ENCODE data around the gene OR7D2. TPM values are rescaled to one million over a fixed set of nuclear protein-coding genes. Genes with fewer than 3 reads are reported as not detected.
A peak's percentile ranks its signal among the peaks of the same experiment; 100 is the strongest.

Gene OR7D2
- total RNA-seq, 2 experiments from 2014 or later: not detected

DNA sequence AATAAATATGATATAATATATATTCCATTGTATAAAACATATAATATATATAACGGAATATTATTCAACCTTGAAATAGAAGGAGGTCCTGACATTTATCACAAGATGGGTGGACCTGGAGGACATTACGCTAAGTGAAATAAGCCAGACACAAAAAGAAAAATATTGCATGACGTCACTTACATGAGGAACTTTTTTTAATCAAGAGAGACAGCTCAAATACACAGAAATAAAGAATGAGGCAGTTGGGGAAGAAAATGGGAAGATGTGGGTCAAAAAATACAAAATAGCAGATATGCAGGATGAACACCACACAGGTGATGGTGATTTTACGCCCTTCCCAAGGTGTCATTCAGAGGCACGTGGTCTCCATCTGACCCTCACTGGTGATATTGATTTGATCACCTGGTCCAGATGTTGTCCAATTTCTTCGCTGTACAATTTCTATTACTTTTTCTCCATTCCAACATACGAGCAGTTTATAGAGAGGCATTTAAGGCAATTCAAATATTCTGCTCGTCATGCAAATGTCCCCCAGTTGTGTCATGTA is 39.1 kb upstream of the OR7D2 start:
- ChIA-PET CTCF (no interaction called here), POLR2A (interaction anchor here (1.0 kb wide), 1 partner anchor 295 kb away, joined by 3 read pairs; the partner anchor contains the start of gene ZNF266)
- Mint-ChIP-seq H3K4me1 (ENCODE audit: low read depth) (peaks cover 44% of the 10 kb centered on the region), H3K9me3 (peaks cover under 1% of the 10 kb centered on the region), H3K36me3 (ENCODE audit: low read depth) (peaks cover 43% of the 10 kb centered on the region), H3K4me3 (peak overlapping the region; percentile 96), H3K27ac (peak overlapping the region; percentile 94), H3K27me3 (peaks cover 5% of the 10 kb centered on the region)
- Histone ChIP-seq H3K27ac (ENCODE audit: low read depth in 1 of 2, low read length in 2 of 2) (peak overlapping the region; percentile 86 to 87), H3K4me3 (ENCODE audit: low read length) (peak overlapping the region; percentile 94), H3K4me1 (ENCODE audit: insufficient read depth, low read length) (peaks cover 22% of the 10 kb centered on the region), H3K27me3 (ENCODE audit: control insufficient read depth in 1 of 2, insufficient read depth in 2 of 2, low read length in 2 of 2) (no peaks in the 10 kb centered on the region), H3K9me3 (ENCODE audit: control insufficient read depth in 1 of 2, insufficient read depth in 1 of 2, low read length in 2 of 2) (peaks cover 0 to 3% of the 10 kb centered on the region in 2 experiments), H3K36me3 (ENCODE audit: insufficient read depth, low read length) (no peaks in the 10 kb centered on the region)
- ATAC-seq (ENCODE audit: poor library complexity): peak; percentile 18
- TF ChIP-seq, protein P1, sequence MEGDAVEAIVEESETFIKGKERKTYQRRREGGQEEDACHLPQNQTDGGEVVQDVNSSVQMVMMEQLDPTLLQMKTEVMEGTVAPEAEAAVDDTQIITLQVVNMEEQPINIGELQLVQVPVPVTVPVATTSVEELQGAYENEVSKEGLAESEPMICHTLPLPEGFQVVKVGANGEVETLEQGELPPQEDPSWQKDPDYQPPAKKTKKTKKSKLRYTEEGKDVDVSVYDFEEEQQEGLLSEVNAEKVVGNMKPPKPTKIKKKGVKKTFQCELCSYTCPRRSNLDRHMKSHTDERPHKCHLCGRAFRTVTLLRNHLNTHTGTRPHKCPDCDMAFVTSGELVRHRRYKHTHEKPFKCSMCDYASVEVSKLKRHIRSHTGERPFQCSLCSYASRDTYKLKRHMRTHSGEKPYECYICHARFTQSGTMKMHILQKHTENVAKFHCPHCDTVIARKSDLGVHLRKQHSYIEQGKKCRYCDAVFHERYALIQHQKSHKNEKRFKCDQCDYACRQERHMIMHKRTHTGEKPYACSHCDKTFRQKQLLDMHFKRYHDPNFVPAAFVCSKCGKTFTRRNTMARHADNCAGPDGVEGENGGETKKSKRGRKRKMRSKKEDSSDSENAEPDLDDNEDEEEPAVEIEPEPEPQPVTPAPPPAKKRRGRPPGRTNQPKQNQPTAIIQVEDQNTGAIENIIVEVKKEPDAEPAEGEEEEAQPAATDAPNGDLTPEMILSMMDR (IDR thresholded peaks at IDR 0.05): no peak
- intact Hi-C loops (cut with DNase I, micrococcal nuclease): loop anchor here (1.0 to 10.0 kb wide), 11 partner anchors 68 to 888 kb away; partner anchors contain the start of genes ZNF266 (in 2 of the 2), ZNF559 (in 2 of the 2), MBD3L1 (in 1 of the 2) and ZNF121 (in 1 of the 2)
- DNase-seq: no peak

- CTCF ChIA-PET: no interaction called here
- peaks cover 6 to 9% of the 10 kb centered on the region in 2 experiments for H3K9me3 ChIP-seq (ENCODE audit: control insufficient read depth in 1 of 2, insufficient read depth in 1 of 2, low read length in 2 of 2)
- ATAC-seq (ENCODE audit: poor library complexity): peak; percentile 90
- peaks cover 22% of the 10 kb centered on the region for H3K4me1 ChIP-seq (ENCODE audit: insufficient read depth, low read length)
- Mint-ChIP-seq H3K4me1 (ENCODE audit: low read depth) (peaks cover 48% of the 10 kb centered on the region), H3K27me3 (peaks cover 5% of the 10 kb centered on the region), H3K27ac (peak within 1 kb of the TSS; percentile 94), H3K9me3 (peaks cover 3% of the 10 kb centered on the region), H3K4me3 (peak within 1 kb of the TSS; percentile 96), H3K36me3 (ENCODE audit: low read depth) (peaks cover 49% of the 10 kb centered on the region)
- H3K27ac ChIP-seq (ENCODE audit: low read depth in 1 of 2, low read length in 2 of 2): peak within 1 kb of the TSS; percentile 86 to 87
- H3K27me3 ChIP-seq (ENCODE audit: control insufficient read depth in 1 of 2, insufficient read depth in 2 of 2, low read length in 2 of 2): no peaks in the 10 kb centered on the region
- DNase-seq: peak; percentile 81 to 96 (median 85)
- TF ChIP-seq, protein P1 (IDR thresholded peaks at IDR 0.05): no peak
- POLR2A ChIA-PET: interaction anchor here (0.6 to 1.0 kb wide), 3 partner anchors 295 to 721 kb away, joined by 3 to 4 read pairs (median 4); partner anchors contain the start of genes ZNF266 and ZNF846
- H3K36me3 ChIP-seq (ENCODE audit: insufficient read depth, low read length): peaks cover 2% of the 10 kb centered on the region
- intact Hi-C loops (cut with DNase I, micrococcal nuclease): loop anchor here (1.0 to 10.0 kb wide), 8 partner anchors 167 to 772 kb away; partner anchors contain the start of genes ZNF266 (in 2 of the 2), ZNF559 (in 2 of the 2), MBD3L1 (in 1 of the 2) and ZNF121 (in 1 of the 2)
- peak within 1 kb of the TSS; percentile 94 for H3K4me3 ChIP-seq (ENCODE audit: low read length)
Observed at GRCh38 chr19:9140159-9140874, 38.5 kb upstream of the OR7D2 start, which contains the start of gene ZNF317. ZNF317 (plus strand) TSS chr19:9140397; CDS start chr19:9156017, 15,620 bp downstream.

DNA sequence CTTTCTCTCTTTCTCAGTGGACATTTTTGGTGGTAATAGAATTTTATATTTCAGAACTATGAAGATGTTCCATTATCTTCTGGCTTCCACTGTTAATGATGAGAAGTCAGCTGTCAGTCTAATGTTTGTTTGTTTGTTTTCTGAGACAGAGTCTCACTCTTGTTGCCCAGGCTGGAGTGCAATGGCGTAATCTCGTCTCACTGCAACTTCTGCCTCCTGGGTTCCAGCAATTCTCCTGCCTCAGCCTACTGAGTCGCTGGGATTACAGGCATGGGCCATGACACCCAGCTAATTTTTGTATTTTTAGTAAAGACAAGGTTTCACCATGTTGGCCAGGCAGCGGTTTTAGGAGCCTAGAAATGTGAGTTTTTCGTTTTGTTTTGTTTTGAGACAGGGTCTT is 33.9 kb upstream of the OR7D2 start:
- peaks cover 13 to 15% of the 10 kb centered on the region in 2 experiments for H3K9me3 ChIP-seq (ENCODE audit: control insufficient read depth in 1 of 2, insufficient read depth in 1 of 2, low read length in 2 of 2)
- TF ChIP-seq, protein P1 (IDR thresholded peaks at IDR 0.05): no peak
- DNase-seq (no peak), ATAC-seq (ENCODE audit: poor library complexity) (no peak)
- H3K4me3 ChIP-seq (ENCODE audit: low read length): no peak overlapping the region
- no peaks in the 10 kb centered on the region for H3K27me3 ChIP-seq (ENCODE audit: control insufficient read depth in 1 of 2, insufficient read depth in 2 of 2, low read length in 2 of 2)
- Mint-ChIP-seq H3K27ac (no peak overlapping the region), H3K9me3 (peaks cover 9% of the 10 kb centered on the region), H3K4me3 (peak overlapping the region; percentile 66), H3K27me3 (no peaks in the 10 kb centered on the region), H3K36me3 (ENCODE audit: low read depth) (peaks cover 94% of the 10 kb centered on the region), H3K4me1 (ENCODE audit: low read depth) (peaks cover 80% of the 10 kb centered on the region)
- ChIA-PET POLR2A (no interaction called here), CTCF (no interaction called here)
- H3K27ac ChIP-seq (ENCODE audit: low read depth in 1 of 2, low read length in 2 of 2): no peak overlapping the region
- intact Hi-C loops (cut with DNase I, micrococcal nuclease): loop anchor here (5.0 to 10.0 kb wide), 6 partner anchors 162 to 767 kb away; partner anchors contain the start of genes ZNF266 (in 2 of the 2), MBD3L1 (in 1 of the 2), ZNF558 (in 1 of the 2) and ZNF559 (in 1 of the 2)
- H3K4me1 ChIP-seq (ENCODE audit: insufficient read depth, low read length): peaks cover 20% of the 10 kb centered on the region
- peaks cover 13% of the 10 kb centered on the region for H3K36me3 ChIP-seq (ENCODE audit: insufficient read depth, low read length)

Data from CD4-positive, alpha-beta T cell (primary cell).